ENCODE measurements around the gene SH3GLB1.

- TF ChIP-seq, protein P1, sequence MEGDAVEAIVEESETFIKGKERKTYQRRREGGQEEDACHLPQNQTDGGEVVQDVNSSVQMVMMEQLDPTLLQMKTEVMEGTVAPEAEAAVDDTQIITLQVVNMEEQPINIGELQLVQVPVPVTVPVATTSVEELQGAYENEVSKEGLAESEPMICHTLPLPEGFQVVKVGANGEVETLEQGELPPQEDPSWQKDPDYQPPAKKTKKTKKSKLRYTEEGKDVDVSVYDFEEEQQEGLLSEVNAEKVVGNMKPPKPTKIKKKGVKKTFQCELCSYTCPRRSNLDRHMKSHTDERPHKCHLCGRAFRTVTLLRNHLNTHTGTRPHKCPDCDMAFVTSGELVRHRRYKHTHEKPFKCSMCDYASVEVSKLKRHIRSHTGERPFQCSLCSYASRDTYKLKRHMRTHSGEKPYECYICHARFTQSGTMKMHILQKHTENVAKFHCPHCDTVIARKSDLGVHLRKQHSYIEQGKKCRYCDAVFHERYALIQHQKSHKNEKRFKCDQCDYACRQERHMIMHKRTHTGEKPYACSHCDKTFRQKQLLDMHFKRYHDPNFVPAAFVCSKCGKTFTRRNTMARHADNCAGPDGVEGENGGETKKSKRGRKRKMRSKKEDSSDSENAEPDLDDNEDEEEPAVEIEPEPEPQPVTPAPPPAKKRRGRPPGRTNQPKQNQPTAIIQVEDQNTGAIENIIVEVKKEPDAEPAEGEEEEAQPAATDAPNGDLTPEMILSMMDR (IDR thresholded peaks at IDR 0.05), result no peak
- no peak for TF ChIP-seq POLR2A (IDR thresholded peaks at IDR 0.05)
- TF ChIP-seq EP300 (IDR thresholded peaks at IDR 0.05), result no peak
Measured at GRCh38 chr1:86714159-86714558, 9.8 kb downstream of the SH3GLB1 start.
